Measurements from ENCODE around the gene STK31.
A peak's percentile ranks its signal among the peaks of the same experiment; 100 is the strongest.
"Not testable (repeated sequence)": the region's sequence is repeated elsewhere in the genome, so short reads cannot be mapped to it uniquely, and the experiment has no call there.

The STK31 gene

DNA sequence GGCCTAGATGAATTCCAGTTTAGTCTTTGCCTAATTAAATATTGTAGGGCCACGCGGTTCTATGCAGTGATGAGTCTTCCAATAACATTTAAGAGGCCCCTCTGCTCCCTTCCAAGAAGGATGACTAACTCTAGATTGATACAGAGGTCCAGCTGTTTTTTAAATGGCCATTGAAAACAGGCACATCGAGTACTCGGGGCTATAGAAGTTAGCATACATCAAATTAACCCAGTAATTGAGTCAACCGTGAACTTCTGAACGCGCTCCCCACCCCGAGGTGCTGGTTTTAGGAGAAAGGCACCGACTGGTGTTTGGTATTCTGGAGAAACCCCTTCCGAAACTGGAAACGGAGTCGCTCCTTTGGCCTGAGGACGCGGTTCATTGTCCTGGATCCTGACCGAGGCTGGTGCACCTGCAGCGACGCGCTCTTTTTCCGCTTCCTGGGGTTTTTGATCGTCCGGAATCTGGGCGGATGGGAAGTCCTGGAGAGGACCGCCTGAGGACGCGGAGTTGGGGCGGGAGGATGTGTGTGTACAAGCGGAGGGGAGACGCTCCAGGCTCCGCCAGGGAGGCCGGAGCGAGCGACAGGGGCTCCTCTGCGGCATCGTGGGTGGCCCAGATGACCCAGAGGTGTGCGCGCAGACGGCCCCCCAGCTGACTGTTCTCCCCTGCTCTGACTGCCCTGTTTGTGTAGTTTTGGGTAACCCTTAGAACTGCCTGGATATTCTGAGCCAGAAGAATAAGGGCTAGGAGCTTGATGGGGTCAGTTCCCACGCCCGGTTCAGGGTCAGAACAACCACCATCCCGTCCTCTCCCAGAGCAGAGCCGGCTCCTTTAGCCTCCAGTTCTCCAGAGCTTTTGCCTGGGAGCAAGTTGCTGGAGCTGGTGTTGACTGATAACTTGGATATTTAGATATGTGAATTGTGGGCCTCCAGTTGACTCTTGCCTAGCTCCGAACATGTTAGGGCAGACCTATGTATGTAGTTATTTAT lies 29.3 kb upstream of the STK31 start:
- Histone ChIP-seq H3K27ac (ENCODE audit: insufficient read depth in 1 of 2, low read depth in 1 of 2, low read length in 2 of 2, poor library complexity in 1 of 2, severe bottlenecking in 2 of 2) (peak overlapping the region in 1 of 2 experiments; percentile 31), H3K4me3 (ENCODE audit: control insufficient read depth in 1 of 7, extremely low read depth in 1 of 7, insufficient read depth in 4 of 7, low read depth in 2 of 7, low read length in 6 of 7) (peak overlapping the region; percentile 59 to 92 (median 76)), H3K36me3 (ENCODE audit: control insufficient read depth in 4 of 4, insufficient read depth in 4 of 4, low read length in 3 of 4) (peaks cover 0 to 11% (median under 1%) of the 10 kb centered on the region in 4 experiments), H3K9me3 (ENCODE audit: control extremely low read depth in 1 of 5, control insufficient read depth in 4 of 5, insufficient read depth in 2 of 5, low read depth in 1 of 5, low read length in 4 of 5) (no peaks in the 10 kb centered on the region), H3K27me3 (replicated peaks in 2 of 5; ENCODE audit: control insufficient read depth in 4 of 5, insufficient read depth in 5 of 5, low read length in 4 of 5) (no peaks in the 10 kb centered on the region), H3K4me1 (ENCODE audit: control extremely low read depth in 1 of 4, control insufficient read depth in 4 of 4, insufficient read depth in 4 of 4, low read length in 3 of 4) (peaks cover 0 to 15% (median 6%) of the 10 kb centered on the region in 4 experiments)
- CTCF ChIA-PET, result interaction anchor here (0.5 to 10.2 kb wide), 8 partner anchors 11 to 882 kb away, joined by 3 to 69 read pairs (median 3); no protein-coding TSS in a partner anchor
- WGBS (ENCODE audit: insufficient coverage), result 6% methylated on average over 38 of the region's 42 CpGs
- peak; percentile 22 to 69 (median 66) for DNase-seq
- POLR2A ChIA-PET, result no interaction called here

DNA sequence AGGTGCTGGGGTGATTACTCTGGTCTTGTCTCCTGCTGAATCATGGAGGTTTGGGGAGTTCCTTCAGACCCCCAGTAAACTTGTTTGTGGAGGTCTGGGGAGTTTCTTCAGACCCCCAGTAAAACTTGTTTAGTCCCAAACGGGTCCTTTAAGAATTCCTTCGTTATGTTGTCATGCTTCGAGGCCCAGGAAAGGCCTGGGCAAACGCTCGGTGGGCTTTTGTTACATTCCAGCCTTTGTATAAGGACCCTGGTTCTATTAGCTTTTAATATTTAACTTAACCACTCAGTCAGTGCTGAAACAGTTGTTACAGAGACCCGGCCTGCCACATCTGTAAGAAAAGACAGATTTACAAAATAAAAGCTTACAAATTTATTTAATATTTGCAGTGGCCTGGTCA lies 26.0 kb upstream of the STK31 start:
- H3K9me3 ChIP-seq (ENCODE audit: control extremely low read depth in 1 of 5, control insufficient read depth in 4 of 5, insufficient read depth in 2 of 5, low read depth in 1 of 5, low read length in 4 of 5); H3K4me3 ChIP-seq (ENCODE audit: control insufficient read depth in 1 of 7, extremely low read depth in 1 of 7, insufficient read depth in 4 of 7, low read depth in 2 of 7, low read length in 6 of 7); DNase-seq; H3K27ac ChIP-seq (ENCODE audit: insufficient read depth in 1 of 2, low read depth in 1 of 2, low read length in 2 of 2, poor library complexity in 1 of 2, severe bottlenecking in 2 of 2); H3K27me3 ChIP-seq (replicated peaks in 2 of 5; ENCODE audit: control insufficient read depth in 4 of 5, insufficient read depth in 5 of 5, low read length in 4 of 5): not testable (repeated sequence)
- POLR2A ChIA-PET, result interaction anchor here (0.8 kb wide), 1 partner anchor 14 kb away, joined by 5 read pairs; no protein-coding TSS in a partner anchor
- H3K36me3 ChIP-seq (ENCODE audit: control insufficient read depth in 4 of 4, insufficient read depth in 4 of 4, low read length in 3 of 4), result peaks cover 0 to 11% (median 5%) of the 10 kb centered on the region in 4 experiments
- 98% methylated on average over 6 of the region's 6 CpGs for WGBS (ENCODE audit: insufficient coverage)
- CTCF ChIA-PET, result interaction anchor here (0.7 to 10.2 kb wide), 3 partner anchors 11 to 91 kb away, joined by 3 to 69 read pairs (median 14); no protein-coding TSS in a partner anchor
- peaks cover 0 to 15% (median 6%) of the 10 kb centered on the region in 4 experiments for H3K4me1 ChIP-seq (ENCODE audit: control extremely low read depth in 1 of 4, control insufficient read depth in 4 of 4, insufficient read depth in 4 of 4, low read length in 3 of 4)

- Histone ChIP-seq H3K27ac (ENCODE audit: insufficient read depth in 1 of 2, low read depth in 1 of 2, low read length in 2 of 2, poor library complexity in 1 of 2, severe bottlenecking in 2 of 2) (no peak overlapping the region), H3K4me1 (ENCODE audit: control extremely low read depth in 1 of 4, control insufficient read depth in 4 of 4, insufficient read depth in 4 of 4, low read length in 3 of 4) (peaks cover 0 to 6% (median 3%) of the 10 kb centered on the region in 4 experiments), H3K36me3 (ENCODE audit: control insufficient read depth in 4 of 4, insufficient read depth in 4 of 4, low read length in 3 of 4) (peaks cover 0 to 15% (median 8%) of the 10 kb centered on the region in 4 experiments), H3K27me3 (replicated peaks in 2 of 5; ENCODE audit: control insufficient read depth in 4 of 5, insufficient read depth in 5 of 5, low read length in 4 of 5) (no peaks in the 10 kb centered on the region), H3K9me3 (ENCODE audit: control extremely low read depth in 1 of 5, control insufficient read depth in 4 of 5, insufficient read depth in 2 of 5, low read depth in 1 of 5, low read length in 4 of 5) (no peaks in the 10 kb centered on the region), H3K4me3 (ENCODE audit: control insufficient read depth in 1 of 7, extremely low read depth in 1 of 7, insufficient read depth in 4 of 7, low read depth in 2 of 7, low read length in 6 of 7) (no peak overlapping the region)
- WGBS (ENCODE audit: insufficient coverage), result 92% methylated on average over 3 of the region's 3 CpGs
- peak in 2 of 3 donors; percentile 26 to 33 for DNase-seq
- ChIA-PET CTCF (interaction anchor here (1.5 to 10.2 kb wide), 3 partner anchors 9 to 27 kb away, joined by 3 to 69 read pairs (median 14); no protein-coding TSS in a partner anchor), POLR2A (no interaction called here)
Observed at GRCh38 chr7:23685731-23686130, 24.3 kb upstream of the STK31 start.

DNA sequence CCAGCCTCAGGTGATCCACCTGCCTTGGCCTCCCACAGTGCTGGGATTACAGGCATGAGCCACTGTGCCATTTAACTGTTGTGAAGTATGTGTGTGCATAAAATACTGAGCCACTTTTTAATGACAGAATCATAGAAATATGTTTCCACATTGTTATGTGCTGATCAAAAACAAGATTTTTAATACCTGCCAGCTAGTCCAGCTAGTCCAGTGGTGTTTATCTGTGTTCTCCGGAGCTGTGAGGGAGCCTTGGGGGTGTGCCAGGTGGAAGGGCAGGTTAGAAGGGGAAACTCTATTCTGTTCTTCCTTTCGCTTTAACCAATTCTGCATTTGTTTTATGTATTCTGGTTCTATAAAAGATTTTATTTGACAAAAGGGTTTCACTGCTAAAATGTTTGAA lies 23.0 kb upstream of the STK31 start:
- POLR2A ChIA-PET, result no interaction called here
- no peak overlapping the region for H3K4me3 ChIP-seq (ENCODE audit: control insufficient read depth in 1 of 7, extremely low read depth in 1 of 7, insufficient read depth in 4 of 7, low read depth in 2 of 7, low read length in 6 of 7)
- no peaks in the 10 kb centered on the region for H3K4me1 ChIP-seq (ENCODE audit: control extremely low read depth in 1 of 4, control insufficient read depth in 4 of 4, insufficient read depth in 4 of 4, low read length in 3 of 4)
- peaks cover 0 to 22% (median 12%) of the 10 kb centered on the region in 4 experiments for H3K36me3 ChIP-seq (ENCODE audit: control insufficient read depth in 4 of 4, insufficient read depth in 4 of 4, low read length in 3 of 4)
- H3K27ac ChIP-seq (ENCODE audit: insufficient read depth in 1 of 2, low read depth in 1 of 2, low read length in 2 of 2, poor library complexity in 1 of 2, severe bottlenecking in 2 of 2), result no peak overlapping the region
- CTCF ChIA-PET, result interaction anchor here (0.8 to 3.8 kb wide), 5 partner anchors 8 to 25 kb away, joined by 3 to 14 read pairs (median 5); partner anchors contain the start of gene STK31
- H3K27me3 ChIP-seq (replicated peaks in 2 of 5; ENCODE audit: control insufficient read depth in 4 of 5, insufficient read depth in 5 of 5, low read length in 4 of 5), result no peaks in the 10 kb centered on the region
- no peak for DNase-seq
- WGBS (ENCODE audit: insufficient coverage), result 100% methylated on average over 1 of the region's 2 CpGs
- H3K9me3 ChIP-seq (ENCODE audit: control extremely low read depth in 1 of 5, control insufficient read depth in 4 of 5, insufficient read depth in 2 of 5, low read depth in 1 of 5, low read length in 4 of 5), result no peaks in the 10 kb centered on the region

DNA sequence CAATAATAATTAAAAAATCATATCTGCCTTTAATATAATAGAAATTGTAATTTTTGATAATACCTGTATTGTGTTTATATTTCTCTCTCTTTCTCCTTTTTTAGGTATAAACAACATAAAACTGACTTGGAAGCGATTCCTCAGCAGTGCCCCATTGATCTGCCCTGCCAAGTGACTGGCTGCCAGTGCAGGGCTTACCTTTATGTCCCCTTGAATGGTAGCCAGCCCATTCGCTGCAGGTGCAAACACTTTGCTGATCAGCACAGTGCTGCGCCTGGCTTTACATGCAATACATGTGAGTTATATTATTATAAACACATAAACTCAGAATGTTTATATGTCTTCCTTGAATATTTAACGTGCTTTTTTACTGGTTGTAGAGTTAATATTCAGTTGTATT lies 20.9 kb upstream of the STK31 start:
- peaks cover 0 to 37% (median 16%) of the 10 kb centered on the region in 4 experiments for H3K36me3 ChIP-seq (ENCODE audit: control insufficient read depth in 4 of 4, insufficient read depth in 4 of 4, low read length in 3 of 4)
- H3K9me3 ChIP-seq (ENCODE audit: control extremely low read depth in 1 of 5, control insufficient read depth in 4 of 5, insufficient read depth in 2 of 5, low read depth in 1 of 5, low read length in 4 of 5), result no peaks in the 10 kb centered on the region
- H3K27me3 ChIP-seq (replicated peaks in 2 of 5; ENCODE audit: control insufficient read depth in 4 of 5, insufficient read depth in 5 of 5, low read length in 4 of 5), result no peaks in the 10 kb centered on the region
- no peak overlapping the region for H3K27ac ChIP-seq (ENCODE audit: insufficient read depth in 1 of 2, low read depth in 1 of 2, low read length in 2 of 2, poor library complexity in 1 of 2, severe bottlenecking in 2 of 2)
- no peaks in the 10 kb centered on the region for H3K4me1 ChIP-seq (ENCODE audit: control extremely low read depth in 1 of 4, control insufficient read depth in 4 of 4, insufficient read depth in 4 of 4, low read length in 3 of 4)
- DNase-seq, result no peak
- no peak overlapping the region for H3K4me3 ChIP-seq (ENCODE audit: control insufficient read depth in 1 of 7, extremely low read depth in 1 of 7, insufficient read depth in 4 of 7, low read depth in 2 of 7, low read length in 6 of 7)
- ChIA-PET CTCF (interaction anchor here (0.9 kb wide), 1 partner anchor 22 kb away, joined by 4 read pairs; no protein-coding TSS in a partner anchor), POLR2A (no interaction called here)
- 100% methylated on average over 1 of the region's 4 CpGs for WGBS (ENCODE audit: insufficient coverage)

DNA sequence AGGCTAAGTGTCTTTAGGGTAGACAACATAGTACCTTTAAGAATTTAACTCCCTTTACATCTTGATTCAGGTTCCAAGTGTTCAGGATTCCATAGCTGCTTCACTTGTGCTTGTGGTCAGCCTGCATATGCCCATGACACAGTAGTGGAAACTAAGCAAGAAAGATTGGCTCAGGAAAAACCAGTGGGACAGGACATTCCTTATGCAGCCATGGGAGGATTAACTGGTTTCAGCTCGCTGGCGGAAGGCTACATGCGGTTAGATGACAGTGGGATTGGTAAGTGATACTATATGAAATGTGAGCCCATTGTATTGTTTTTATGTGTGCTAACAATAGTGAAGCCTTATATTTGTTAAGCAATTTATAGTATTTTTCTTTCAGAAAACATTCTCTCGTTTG lies 18.7 kb upstream of the STK31 start:
- H3K4me1 ChIP-seq (ENCODE audit: control extremely low read depth in 1 of 4, control insufficient read depth in 4 of 4, insufficient read depth in 4 of 4, low read length in 3 of 4), result peaks cover 0 to 3% (median 0%) of the 10 kb centered on the region in 4 experiments
- POLR2A ChIA-PET, result interaction anchor here (0.6 kb wide), 1 partner anchor 8 kb away, joined by 5 read pairs; no protein-coding TSS in a partner anchor
- WGBS (ENCODE audit: insufficient coverage), result 100% methylated on average over 3 of the region's 4 CpGs
- H3K27ac ChIP-seq (ENCODE audit: insufficient read depth in 1 of 2, low read depth in 1 of 2, low read length in 2 of 2, poor library complexity in 1 of 2, severe bottlenecking in 2 of 2), result no peak overlapping the region
- no peak for DNase-seq
- CTCF ChIA-PET, result interaction anchor here (1.4 to 1.5 kb wide), 2 partner anchors 11 to 19 kb away, joined by 3 read pairs; partner anchors contain the start of gene FAM221A
- H3K4me3 ChIP-seq (ENCODE audit: control insufficient read depth in 1 of 7, extremely low read depth in 1 of 7, insufficient read depth in 4 of 7, low read depth in 2 of 7, low read length in 6 of 7), result no peak overlapping the region
- H3K27me3 ChIP-seq (replicated peaks in 2 of 5; ENCODE audit: control insufficient read depth in 4 of 5, insufficient read depth in 5 of 5, low read length in 4 of 5), result no peaks in the 10 kb centered on the region
- peaks cover 4 to 37% (median 15%) of the 10 kb centered on the region in 4 experiments for H3K36me3 ChIP-seq (ENCODE audit: control insufficient read depth in 4 of 4, insufficient read depth in 4 of 4, low read length in 3 of 4)
- no peaks in the 10 kb centered on the region for H3K9me3 ChIP-seq (ENCODE audit: control extremely low read depth in 1 of 5, control insufficient read depth in 4 of 5, insufficient read depth in 2 of 5, low read depth in 1 of 5, low read length in 4 of 5)
